Tibial artery (tissue), 4 donors: Measurements from ENCODE around the gene SYNJ2BP.

Experiments
- DNase-seq, 2 donors: peaks; one replicate each; pipeline ENCODE4 v3.0.0-alpha.2; 2019
- H3K27ac ChIP-seq, 2 donors: fragments of 200-600 bp; sonication (generic) in 1 of 2; 1 replicate in 1 of 2; 2 replicates in 1 of 2; pipeline ENCODE4 v1.5.1; 2018 to 2019; ENCODE audit warnings: mild to moderate bottlenecking in 1 of 2
- H3K27me3 ChIP-seq, 2 donors: fragments of 200-600 bp; sonication (generic) in 1 of 2; one replicate each; pipeline versions ENCODE4 v1.5.1 to v1.6.0; 2016 to 2019
- H3K36me3 ChIP-seq, 3 donors: fragments of 200-600 bp; sonication (generic) in 2 of 3; one replicate each; pipeline ENCODE4 v1.5.1; 2016 to 2019; ENCODE audit warnings: mild to moderate bottlenecking in 2 of 3
- H3K4me1 ChIP-seq, 4 donors: fragments of 200-600 bp; sonication (generic) in 2 of 4; 1 replicate in 3 of 4; 2 replicates in 1 of 4; pipeline ENCODE4 v1.5.1; 2016 to 2019
- H3K4me3 ChIP-seq, 2 donors: fragments of 200-600 bp; sonication (generic) in 1 of 2; 1 replicate in 1 of 2; 2 replicates in 1 of 2; pipeline ENCODE4 v1.5.1; 2018 to 2019; ENCODE audit warnings: mild to moderate bottlenecking in 2 of 2
- H3K9me3 ChIP-seq, 3 donors: fragments of 200-600 bp; sonication (generic) in 1 of 3; one replicate each; pipeline ENCODE4 v1.5.1; 2016 to 2019
- CTCF ChIP-seq, 2 experiments: fragments of 200-600 bp in 1 of 2; fragments of 450-650 bp in 1 of 2; IDR thresholded peaks; one replicate each; pipeline ENCODE4 v1.5.1; 2017 to 2019; ENCODE audit warnings: antibody characterized with exemption in 2 of 2, mild to moderate bottlenecking in 1 of 2, moderate library complexity in 1 of 2
- intact Hi-C: fragments of 100-400 bp; cut with DNase I; formaldehyde crosslinking; loops from one replicate; pipeline ENCODE4 v1.15.0; 2023; ENCODE audit warnings: low total_unique reads

SYNJ2BP gene

DNA sequence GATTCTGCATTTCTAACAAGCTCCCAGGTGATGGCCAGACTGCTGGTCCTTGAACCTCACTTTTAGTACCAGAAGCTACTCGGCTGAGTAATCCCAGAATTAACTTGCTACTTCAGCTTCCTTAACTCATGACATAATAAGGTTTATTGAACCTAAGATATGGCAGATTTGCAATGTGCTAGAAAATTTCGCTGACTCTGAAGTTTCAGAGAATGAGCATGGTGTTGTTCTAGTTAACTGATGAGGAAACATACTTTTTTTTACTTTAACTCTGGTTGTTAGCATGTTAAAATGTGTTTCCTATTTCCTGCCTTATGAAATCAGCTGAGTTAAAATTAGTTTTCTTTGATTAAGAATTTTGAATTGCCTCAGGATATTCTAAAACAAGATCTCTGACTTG lies 34.4 kb downstream of the SYNJ2BP start:
- Histone ChIP-seq H3K4me1 (no peaks in the 10 kb centered on the region), H3K4me3 (no peak overlapping the region), H3K36me3 (peaks cover 27 to 44% (median 42%) of the 10 kb centered on the region in 3 donors), H3K27ac (no peak overlapping the region), H3K9me3 (no peaks in the 10 kb centered on the region), H3K27me3 (no peaks in the 10 kb centered on the region)
- no peak for DNase-seq
- TF ChIP-seq CTCF (IDR thresholded peaks at IDR 0.05): no peak
- intact Hi-C loops: no loop called here

DNA sequence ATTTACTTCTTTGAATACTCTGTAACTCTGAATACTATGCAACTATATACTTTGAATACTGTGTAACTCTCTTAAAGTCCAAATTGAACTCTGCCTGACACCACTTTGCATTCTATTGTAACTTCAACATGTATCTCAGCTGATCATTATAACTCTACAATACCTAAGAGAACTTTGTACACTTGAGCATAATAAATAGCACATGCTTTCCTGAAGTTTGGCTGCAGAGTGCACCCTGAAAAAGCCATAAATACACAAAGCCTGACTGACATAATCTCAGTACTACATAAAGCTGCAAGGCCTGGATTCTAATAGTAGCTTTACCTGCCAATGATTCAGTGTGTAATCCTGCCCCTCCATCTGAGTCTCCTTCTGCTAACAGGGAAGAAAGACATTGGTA lies 36.1 kb downstream of the SYNJ2BP start:
- Histone ChIP-seq H3K4me3 (no peak overlapping the region), H3K9me3 (no peaks in the 10 kb centered on the region), H3K27me3 (no peaks in the 10 kb centered on the region), H3K27ac (no peak overlapping the region), H3K4me1 (no peaks in the 10 kb centered on the region), H3K36me3 (peaks cover 15 to 30% (median 30%) of the 10 kb centered on the region in 3 donors)
- intact Hi-C loops: no loop called here
- TF ChIP-seq CTCF (IDR thresholded peaks at IDR 0.05): no peak
- DNase-seq: no peak

DNA sequence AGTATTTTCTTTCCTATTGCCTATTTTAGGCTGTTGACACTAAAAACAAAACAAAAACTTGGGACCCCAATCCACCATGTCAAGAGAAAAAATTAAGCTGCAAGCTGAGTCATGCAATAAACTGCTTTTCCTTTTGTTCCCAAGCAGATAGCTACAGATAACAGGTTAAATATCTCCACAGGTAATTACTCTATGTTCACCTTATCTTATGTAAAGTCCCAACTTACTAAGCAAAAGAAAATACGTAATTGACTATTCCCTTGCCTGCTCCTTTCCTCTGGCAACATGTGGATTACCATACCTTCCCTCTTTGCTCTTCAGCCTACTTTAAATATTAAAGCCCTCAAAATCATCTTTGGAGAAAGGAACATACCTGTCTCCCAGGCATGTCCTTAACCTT lies 38.2 kb downstream of the SYNJ2BP start:
- H3K9me3 ChIP-seq: no peaks in the 10 kb centered on the region
- H3K4me1 ChIP-seq: no peaks in the 10 kb centered on the region
- no peak overlapping the region for H3K4me3 ChIP-seq
- H3K36me3 ChIP-seq: peaks cover 27 to 43% (median 36%) of the 10 kb centered on the region in 3 donors
- H3K27ac ChIP-seq: no peak overlapping the region
- TF ChIP-seq CTCF (IDR thresholded peaks at IDR 0.05): no peak
- intact Hi-C loops: no loop called here
- no peaks in the 10 kb centered on the region for H3K27me3 ChIP-seq
- DNase-seq: no peak
